ENCODE measurements around the gene UBN2.
A peak's percentile ranks its signal among the peaks of the same experiment; 100 is the strongest.
"Not testable (repeated sequence)": the region's sequence is repeated elsewhere in the genome, so short reads cannot be mapped to it uniquely, and the experiment has no call there.

UBN2 gene

DNA sequence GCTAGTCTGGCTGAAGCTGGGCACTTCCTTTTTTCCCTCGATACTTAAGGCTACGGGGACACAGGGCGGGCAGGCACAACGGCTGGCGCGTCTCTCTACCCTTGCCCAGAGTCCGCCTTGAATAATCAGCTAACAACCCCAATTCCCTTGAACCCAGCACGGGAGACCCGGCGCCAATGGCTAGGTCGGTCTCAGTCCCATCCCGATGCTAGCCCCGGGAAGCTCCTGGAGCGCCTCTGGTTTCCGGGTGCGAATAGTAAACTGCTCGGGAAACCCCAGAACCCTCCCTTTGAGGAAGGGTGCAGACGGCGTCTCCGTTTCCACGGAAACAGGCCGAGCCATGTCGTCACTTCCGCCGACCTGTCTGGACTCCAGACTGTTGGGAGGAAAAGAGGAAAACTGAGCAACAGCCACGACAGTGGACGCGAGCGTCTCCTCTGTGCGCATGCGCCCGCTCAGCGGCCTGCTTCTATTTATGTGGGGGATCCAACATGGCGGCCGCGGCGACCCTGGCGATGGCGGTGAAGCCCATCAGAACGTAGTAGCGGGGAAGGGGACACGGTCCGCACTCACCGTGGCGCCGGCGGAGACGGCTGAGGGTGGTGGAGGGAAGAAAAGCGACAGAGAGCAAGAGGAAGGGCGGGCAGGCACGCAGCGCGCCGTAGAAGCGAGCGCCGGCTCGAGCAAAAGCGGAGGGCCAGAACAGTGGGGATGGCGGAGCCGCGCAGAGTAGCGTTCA, at the start of gene UBN2:
Gene UBN2 (plus strand): TSS at position 464 of the 739 bp plus-strand sequence. CDS start 248 bp downstream, at position 712.
- peak; percentile 84 for DNase-seq

DNA sequence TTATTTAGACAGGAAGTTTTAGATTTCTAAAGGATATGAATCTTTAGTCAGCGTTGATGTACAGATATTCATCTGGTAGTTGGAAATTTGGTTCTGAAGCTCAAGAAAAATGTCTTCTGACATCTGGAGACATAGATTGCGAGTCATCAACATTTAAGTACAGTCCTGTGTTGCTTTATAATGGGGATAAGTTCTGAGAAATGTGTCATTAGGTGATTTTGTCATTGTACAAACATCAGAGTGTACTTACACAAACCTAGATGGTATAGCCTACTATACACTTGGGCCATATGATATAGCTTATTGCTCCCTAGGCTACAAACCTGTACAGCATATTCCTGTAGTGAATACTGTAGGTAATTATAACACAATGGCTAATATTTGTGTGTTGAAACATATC, 49.6 kb upstream of the UBN2 start:
- DNase-seq = no peak

DNA sequence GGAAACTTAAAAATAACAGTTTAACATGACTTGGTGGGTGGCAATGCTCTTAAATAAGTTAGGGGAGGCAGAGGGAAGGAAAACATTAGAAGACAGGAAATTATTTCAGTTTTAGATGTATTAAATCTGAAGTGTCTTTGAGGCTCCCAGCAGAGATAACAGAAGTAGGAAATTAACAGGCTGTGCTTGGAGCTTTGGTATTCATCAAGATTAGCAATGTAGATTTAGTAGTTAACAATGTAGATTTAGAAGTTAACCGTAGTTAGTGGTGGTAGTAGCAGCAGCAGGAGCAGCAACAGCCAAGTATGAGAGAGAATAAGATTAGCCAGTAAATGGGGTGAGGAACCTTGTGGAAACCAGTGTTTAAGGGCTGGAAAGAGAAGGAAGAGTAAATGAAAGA, 48.7 kb upstream of the UBN2 start:
- DNase-seq = no peak

- no peak for DNase-seq
Measured at GRCh38 chr7:139183251-139183650, 47.8 kb upstream of the UBN2 start.

DNA sequence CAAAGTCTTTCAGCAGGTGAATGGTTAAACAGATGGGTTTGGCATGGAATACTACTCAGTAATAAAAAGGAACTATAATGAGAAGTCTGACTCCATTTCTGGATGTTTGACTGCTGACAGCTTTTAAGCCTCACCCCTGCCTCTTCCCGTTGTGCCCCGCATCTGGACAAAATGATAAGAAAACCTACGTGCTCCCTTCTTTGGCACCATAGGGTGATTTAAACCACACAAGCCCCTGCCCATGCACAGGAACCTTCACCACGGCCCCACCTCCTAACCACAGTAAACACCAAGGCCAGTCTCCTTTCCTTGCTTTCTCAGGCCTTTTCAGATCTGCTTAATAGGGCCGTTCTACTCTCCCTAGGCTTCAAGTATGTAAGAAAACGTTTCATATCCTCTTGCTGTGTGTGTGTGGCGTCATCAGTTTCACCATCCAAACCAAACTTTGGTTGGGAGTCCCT, 47.1 kb upstream of the UBN2 start:
- no peak for DNase-seq

GRCh38 chr7:139186146-139186545, 44.9 kb upstream of the UBN2 start:
- no peak for DNase-seq

DNA sequence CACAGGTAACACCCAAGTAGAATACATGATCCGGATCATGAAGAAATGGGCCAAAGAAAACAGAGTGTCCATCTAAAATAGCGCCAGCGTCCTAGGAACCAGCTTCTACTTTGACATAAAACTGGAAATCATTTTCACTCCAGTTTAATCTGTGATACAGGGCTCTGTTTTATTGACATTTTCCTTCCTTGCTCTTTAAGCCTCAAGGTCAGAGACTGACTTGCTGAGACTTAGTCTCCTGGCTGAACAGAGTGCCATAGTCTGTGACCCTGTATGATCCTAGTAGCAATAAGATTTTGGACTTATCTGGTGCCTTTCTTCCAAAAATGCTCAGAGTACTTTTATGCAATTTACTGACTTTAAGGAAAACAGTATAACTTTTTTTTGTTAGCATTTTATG, 41.7 kb upstream of the UBN2 start:
- DNase-seq = no peak

DNA sequence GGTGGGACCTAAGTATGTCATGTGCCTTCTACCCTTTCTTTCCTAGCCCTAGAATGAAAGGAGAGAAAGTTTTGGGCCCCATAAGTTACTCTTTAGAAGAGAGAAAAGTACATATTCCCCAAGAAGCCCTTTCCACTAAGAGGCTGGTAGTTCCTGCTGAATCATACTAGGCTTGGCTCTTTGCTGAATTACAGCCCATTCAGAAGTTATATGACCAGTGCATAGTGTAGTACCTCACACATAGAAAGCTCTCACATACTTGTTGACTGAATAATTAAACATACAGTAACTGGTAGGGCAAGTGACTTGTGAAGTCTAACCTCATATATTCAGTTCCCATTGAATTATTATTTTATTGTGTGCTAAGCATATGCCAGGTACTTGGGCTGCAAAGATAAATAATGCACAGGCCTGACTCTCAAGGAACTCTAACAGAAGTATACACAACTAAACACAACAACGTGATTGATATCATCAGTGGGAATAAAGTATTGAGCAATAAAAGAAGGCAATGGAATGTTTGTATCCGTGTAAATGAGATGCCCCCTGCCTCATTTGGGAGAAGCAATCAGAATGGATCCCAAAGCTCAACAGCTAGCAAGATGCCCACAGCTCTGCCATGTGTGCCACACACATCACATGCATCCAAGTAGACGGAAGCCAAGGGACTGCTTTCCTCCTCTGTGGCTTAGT, 38.9 kb upstream of the UBN2 start:
- DNase-seq = no peak

DNA sequence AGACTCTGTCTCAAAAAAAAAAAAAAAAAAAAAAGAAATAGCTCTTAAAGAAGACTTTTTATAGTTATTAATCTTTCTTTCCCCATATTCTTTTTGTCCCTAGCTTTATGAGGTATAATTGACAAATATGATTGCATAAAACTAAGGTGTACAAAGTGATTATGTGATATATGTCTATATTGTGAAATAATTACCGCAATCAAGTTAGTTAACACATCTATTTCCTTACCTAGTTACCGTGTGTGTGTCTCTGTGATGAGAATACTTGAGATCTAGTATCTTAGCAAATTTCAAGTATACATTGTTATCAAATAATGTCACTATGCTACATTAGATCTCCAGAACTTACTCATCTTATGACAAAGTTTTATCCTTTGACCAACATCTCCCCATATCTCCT, 30.7 kb upstream of the UBN2 start:
- DNase-seq = no peak

DNA sequence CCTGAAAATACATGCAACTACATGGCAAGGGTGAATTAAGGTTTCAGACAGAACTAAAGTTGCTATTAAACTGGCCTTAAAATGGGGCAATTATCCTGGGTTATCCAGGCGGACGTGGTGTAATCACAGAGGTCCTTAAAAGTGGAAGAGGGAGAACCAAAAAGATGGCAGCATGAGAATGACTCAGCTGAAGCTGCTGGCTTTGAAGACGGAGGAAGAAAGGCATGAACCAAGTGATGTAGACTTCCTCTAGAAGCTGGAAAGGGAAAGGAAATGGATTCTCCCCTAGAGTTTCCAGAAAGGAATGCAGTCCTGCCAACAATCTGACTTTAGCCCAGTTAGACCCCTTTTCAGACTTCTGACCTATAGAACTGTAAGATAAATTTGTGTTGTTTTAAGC, 27.0 kb upstream of the UBN2 start:
- DNase-seq = no peak

DNA sequence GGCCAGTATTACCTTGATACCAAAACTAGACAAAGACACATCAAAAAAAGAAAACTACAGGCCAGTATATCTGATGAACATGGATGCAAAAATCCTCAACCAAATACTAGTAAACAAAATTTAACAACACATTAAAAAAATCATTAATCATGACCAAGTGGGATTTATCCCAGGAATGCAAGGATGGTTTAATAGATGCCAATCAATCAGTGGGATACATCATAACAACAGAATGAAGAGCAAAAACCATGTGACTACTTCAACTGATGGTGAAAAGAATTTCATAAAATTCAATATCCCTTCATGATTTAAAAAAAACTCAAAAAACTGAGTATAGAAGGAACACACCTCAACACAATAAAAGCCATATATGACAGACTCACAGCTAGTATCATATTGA, 25.2 kb upstream of the UBN2 start:
- DNase-seq = no peak

GRCh38 chr7:139212133-139212532, 18.9 kb upstream of the UBN2 start:
- no peak for DNase-seq

DNA sequence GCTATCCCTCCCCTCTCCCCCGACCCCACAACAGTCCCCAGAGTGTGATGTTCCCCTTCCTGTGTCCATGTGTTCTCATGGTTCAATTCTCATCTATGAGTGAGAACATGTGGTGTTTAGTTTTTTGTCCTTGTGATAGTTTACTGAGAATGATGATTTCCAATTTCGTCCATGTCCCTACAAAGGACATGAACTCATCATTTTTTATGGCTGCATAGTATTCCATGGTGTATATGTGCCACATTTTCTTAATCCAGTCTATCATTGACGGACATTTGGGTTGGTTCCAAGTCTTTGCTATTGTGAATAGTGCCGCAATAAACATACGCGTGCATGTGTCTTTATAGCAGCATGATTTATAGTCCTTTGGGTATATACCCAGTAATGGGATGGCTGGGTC, 17.5 kb upstream of the UBN2 start:
- not testable (repeated sequence) for DNase-seq

- no peak for DNase-seq
Measured at GRCh38 chr7:139218173-139218572, 12.9 kb upstream of the UBN2 start.

GRCh38 chr7:139224219-139224618, 6.8 kb upstream of the UBN2 start:
- DNase-seq = no peak

- DNase-seq = not testable (repeated sequence)
Measured at GRCh38 chr7:139224836-139225235, 6.2 kb upstream of the UBN2 start.

- DNase-seq = not testable (repeated sequence)
Measured at GRCh38 chr7:139225286-139226157, 5.5 kb upstream of the UBN2 start.

DNA sequence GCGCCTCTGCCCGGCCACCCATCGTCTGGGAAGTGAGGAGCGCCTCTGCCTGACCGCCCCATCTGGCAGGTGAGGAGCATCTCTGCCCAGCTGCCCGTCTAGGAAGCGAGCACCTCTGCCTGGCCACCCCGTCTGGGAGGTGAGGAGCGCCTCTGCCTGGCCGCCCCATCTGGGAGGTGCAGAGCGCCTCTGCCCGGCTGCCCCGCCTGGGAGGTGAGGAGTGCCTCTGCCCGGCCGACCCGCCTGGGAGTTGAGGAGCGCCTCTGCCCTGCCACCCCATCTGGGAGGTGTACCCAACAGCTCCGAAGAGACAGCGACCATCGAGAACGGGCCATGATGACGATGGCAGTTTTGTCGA, 4.9 kb upstream of the UBN2 start:
- not testable (repeated sequence) for DNase-seq

DNA sequence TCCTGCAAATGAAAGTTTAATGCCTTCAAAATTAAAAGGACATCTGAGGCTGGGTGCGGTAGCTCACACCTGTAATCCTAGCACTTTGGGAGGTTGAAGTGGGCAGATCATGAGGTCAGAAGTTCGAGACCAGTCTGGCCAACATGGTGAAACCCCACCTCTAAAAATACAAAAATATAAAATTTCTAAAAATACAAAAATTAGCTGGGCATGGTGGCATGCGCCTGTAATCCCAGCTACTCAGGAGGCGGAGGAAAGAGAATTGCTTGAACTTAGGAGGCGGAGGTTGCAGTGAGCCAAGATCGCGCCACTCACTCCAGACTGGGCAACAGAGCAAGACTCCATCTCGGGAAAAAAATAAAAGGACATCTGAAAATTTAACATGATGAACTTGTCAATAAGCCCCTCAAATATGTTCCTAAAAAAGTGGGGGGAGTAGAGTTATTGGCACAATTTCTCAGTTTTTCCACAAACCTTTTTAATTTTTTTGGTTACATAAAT, 4.0 kb upstream of the UBN2 start:
- not testable (repeated sequence) for DNase-seq

GRCh38 chr7:139230023-139230422, 1.0 kb upstream of the UBN2 start:
- no peak for DNase-seq

- no peak for DNase-seq
Measured at GRCh38 chr7:139230484-139230773, 608 bp upstream of the UBN2 start.

DNA sequence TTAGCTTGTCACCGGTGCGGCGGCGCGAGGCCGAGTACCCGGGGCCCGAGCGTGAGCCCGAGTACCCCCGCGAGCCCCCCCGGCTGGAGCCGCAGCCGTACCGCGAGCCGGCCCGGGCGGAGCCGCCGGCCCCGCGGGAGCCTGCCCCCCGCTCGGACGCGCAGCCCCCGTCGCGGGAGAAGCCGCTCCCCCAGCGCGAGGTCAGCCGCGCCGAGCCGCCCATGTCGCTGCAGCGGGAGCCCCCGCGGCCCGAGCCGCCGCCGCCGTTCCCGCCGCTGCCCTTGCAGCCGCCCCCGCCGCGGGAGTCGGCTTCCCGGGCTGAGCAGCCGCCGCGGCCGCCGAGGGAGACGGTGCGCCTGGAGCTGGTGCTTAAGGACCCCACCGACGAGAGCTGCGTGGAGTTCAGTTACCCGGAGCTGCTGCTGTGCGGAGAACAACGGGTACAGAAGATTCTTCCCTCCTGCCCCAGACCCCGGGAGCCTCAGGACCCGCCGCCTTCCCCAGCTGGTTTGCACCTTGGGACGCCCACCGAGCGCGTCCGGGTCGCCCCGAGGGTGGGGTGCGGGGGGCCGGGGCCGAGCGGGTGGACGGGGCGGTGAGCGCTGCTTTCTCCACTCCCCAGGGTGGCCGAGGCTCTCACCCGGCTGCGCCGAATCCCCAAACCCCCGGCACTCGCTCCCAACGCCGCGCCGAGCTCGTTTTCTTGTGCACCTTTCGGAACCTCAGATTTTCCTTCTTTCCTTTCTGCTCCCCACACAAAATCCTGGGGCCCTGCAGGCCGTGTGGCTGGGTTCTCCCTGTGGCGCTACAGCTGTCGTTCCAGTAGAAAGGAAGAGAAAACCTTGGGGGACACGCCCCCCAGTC, 708 bp downstream of the UBN2 start:
- DNase-seq = no peak

- DNase-seq = no peak
Measured at GRCh38 chr7:139232377-139232717, 1.3 kb downstream of the UBN2 start.
